Measurements from ENCODE around the gene ZNF469. TPM values are rescaled to one million over a fixed set of nuclear protein-coding genes. Genes with fewer than 3 reads are reported as not detected.
A peak's percentile ranks its signal among the peaks of the same experiment; 100 is the strongest.

The ZNF469 gene
- total and polyA plus RNA-seq, 9 of the 15 experiments (the other 6 are each of a cell fraction or from before 2014, with no cell fraction given), result 0.01 to 0.04 TPM; not detected in 7

GRCh38 chr16:88333848-88334777 is 48.6 kb upstream of the ZNF469 start (continued):
- peak; percentile 77 for TF ChIP-seq ZBTB5 (IDR thresholded peaks at IDR 0.05)
- TF ChIP-seq HSF4 (CRISPR knock-in tag; IDR thresholded peaks at IDR 0.05; ENCODE audit: borderline replicate concordance), result no peak
- no peak for TF ChIP-seq TCF3 (CRISPR knock-in tag; IDR thresholded peaks at IDR 0.05)
- TF ChIP-seq SETDB1 (IDR thresholded peaks at IDR 0.05; ENCODE audit: low read length), result no peak
- TF ChIP-seq ZNF445 (CRISPR knock-in tag; IDR thresholded peaks at IDR 0.05; ENCODE audit: low read depth), result no peak
- no peak for TF ChIP-seq ZBTB7A (IDR thresholded peaks at IDR 0.05; ENCODE audit: borderline replicate concordance, control insufficient read depth, low read depth, low read length)
- TF ChIP-seq ILF3 (IDR thresholded peaks at IDR 0.05; ENCODE audit: borderline replicate concordance), result no peak
- no peak for TF ChIP-seq SOX6 (IDR thresholded peaks at IDR 0.05)
- TF ChIP-seq POLR2AphosphoS5 (IDR thresholded peaks at IDR 0.05; ENCODE audit: control insufficient read depth, insufficient read depth, low read depth, low read length), result no peak
- TF ChIP-seq TCF7 (IDR thresholded peaks at IDR 0.05; ENCODE audit: borderline replicate concordance), result no peak
- TF ChIP-seq, protein P1, sequence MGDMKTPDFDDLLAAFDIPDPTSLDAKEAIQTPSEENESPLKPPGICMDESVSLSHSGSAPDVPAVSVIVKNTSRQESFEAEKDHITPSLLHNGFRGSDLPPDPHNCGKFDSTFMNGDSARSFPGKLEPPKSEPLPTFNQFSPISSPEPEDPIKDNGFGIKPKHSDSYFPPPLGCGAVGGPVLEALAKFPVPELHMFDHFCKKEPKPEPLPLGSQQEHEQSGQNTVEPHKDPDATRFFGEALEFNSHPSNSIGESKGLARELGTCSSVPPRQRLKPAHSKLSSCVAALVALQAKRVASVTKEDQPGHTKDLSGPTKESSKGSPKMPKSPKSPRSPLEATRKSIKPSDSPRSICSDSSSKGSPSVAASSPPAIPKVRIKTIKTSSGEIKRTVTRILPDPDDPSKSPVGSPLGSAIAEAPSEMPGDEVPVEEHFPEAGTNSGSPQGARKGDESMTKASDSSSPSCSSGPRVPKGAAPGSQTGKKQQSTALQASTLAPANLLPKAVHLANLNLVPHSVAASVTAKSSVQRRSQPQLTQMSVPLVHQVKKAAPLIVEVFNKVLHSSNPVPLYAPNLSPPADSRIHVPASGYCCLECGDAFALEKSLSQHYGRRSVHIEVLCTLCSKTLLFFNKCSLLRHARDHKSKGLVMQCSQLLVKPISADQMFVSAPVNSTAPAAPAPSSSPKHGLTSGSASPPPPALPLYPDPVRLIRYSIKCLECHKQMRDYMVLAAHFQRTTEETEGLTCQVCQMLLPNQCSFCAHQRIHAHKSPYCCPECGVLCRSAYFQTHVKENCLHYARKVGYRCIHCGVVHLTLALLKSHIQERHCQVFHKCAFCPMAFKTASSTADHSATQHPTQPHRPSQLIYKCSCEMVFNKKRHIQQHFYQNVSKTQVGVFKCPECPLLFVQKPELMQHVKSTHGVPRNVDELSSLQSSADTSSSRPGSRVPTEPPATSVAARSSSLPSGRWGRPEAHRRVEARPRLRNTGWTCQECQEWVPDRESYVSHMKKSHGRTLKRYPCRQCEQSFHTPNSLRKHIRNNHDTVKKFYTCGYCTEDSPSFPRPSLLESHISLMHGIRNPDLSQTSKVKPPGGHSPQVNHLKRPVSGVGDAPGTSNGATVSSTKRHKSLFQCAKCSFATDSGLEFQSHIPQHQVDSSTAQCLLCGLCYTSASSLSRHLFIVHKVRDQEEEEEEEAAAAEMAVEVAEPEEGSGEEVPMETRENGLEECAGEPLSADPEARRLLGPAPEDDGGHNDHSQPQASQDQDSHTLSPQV (IDR thresholded peaks at IDR 0.05), result peak; percentile 62
- TF ChIP-seq TAF7 (tag; IDR thresholded peaks at IDR 0.05), result peak; percentile 62; the same call in 1 of the 2 replicates
- peak; percentile 79 for TF ChIP-seq PHF20 (IDR thresholded peaks at IDR 0.05; ENCODE audit: partially characterized antibody)
- TF ChIP-seq, protein P2, sequence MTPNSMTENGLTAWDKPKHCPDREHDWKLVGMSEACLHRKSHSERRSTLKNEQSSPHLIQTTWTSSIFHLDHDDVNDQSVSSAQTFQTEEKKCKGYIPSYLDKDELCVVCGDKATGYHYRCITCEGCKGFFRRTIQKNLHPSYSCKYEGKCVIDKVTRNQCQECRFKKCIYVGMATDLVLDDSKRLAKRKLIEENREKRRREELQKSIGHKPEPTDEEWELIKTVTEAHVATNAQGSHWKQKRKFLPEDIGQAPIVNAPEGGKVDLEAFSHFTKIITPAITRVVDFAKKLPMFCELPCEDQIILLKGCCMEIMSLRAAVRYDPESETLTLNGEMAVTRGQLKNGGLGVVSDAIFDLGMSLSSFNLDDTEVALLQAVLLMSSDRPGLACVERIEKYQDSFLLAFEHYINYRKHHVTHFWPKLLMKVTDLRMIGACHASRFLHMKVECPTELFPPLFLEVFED (CRISPR knock-in tag; conservative IDR thresholded peaks at IDR 0.05), result peak; percentile 97
- TF ChIP-seq ZNF41 (CRISPR knock-in tag; conservative IDR thresholded peaks at IDR 0.05), result no peak
- no peak for TF ChIP-seq CTCF (IDR thresholded peaks at IDR 0.05 in 2 of 3, conservative IDR thresholded peaks at IDR 0.05 in 1 of 3; ENCODE audit: insufficient read depth in 2 of 3, low read depth in 1 of 3, low read length in 3 of 3)
- TF ChIP-seq ZNF778 (CRISPR knock-in tag; IDR thresholded peaks at IDR 0.05), result no peak

Data from K562 (cell line).